NCI-H226 (cell line): Measurements from ENCODE around the gene RAB6B.

Experiments
- DNase-seq: peaks from one replicate; pipeline ENCODE4 v3.0.0-alpha.2; 2015

The RAB6B gene

DNA sequence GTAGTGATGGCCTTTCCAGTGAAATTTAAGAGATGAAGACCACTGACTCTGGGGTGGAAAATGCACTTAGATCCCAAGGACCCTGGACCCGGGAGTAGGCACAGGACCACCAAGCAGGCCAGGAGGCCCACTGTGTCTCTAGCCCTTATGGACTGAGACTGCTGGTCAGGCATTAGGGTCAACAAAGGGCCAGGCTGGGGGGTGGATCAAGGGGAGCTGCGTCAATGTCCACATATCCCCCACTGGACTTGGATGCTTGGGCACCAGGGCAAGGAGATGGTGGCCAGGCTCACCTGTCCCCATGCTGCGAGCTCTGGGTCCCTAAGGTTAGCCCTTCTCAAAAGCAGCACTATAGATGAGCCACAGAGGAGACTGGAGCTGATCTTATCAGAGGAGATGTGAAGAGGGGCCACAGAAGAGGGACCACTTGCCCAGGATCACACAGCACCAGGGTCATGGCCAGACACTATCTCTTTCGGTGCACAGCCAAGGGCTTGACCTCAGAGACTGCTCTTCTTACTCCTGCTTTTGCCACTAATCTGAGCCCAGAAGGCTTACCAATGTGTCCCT lies 14.7 kb downstream of the RAB6B start:
- no peak for DNase-seq

DNA sequence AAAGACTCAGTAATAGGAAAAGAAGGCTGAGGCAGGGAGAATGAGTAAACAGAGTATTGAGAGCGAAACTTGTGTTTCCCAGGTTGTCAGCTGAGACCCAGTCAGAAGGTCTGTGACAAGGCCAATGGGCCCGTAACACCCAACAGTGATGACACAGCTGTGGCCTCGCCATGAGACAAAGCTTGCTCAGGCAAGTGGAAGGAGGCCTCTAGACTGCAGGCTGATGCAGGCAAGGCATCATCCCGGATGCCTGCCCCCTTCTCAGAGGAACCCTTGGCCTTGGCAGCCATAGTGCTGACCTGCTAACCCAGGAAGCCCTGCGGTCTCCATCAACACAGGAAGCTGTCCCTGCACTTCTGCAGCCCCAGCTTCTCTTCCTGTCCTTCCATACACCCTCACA lies 15.4 kb downstream of the RAB6B start:
- no peak for DNase-seq

DNA sequence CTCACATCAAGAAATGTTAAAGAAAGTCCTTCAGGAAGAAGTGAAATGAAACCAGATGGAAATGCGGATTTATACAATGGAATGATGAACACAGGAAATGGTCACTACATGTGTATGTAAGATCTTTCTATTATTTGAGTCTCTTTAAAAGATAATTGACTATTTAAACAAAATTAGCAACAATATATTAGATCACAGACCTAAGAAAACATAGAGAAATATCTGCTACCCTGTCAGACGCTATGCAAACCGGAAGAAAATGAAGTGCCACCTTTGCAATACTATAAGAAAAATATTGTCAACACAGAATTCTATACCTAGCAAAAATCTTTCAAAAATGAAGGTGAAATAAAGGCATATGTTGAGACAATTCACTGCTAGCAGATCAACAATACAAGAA lies 17.2 kb downstream of the RAB6B start:
- no peak for DNase-seq

DNA sequence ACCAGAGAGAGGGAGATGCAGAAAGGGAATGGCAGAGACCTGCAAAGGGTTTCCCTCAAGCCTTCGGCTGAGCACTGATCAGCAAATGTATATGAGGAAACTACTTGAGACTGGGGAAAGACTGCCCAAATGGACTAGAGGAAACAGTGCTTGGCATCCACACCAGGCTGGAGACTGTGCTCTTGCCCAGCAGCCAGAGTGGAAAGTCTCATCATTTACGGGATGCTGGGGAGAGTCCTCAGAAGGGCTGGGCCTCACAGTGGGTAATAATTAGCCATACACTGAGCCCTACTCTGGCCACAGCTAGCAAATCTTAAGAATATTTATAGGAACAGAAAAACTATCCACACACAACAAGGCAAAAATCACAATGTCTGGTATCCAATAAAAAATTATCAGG lies 18.5 kb downstream of the RAB6B start:
- DNase-seq: no peak

DNA sequence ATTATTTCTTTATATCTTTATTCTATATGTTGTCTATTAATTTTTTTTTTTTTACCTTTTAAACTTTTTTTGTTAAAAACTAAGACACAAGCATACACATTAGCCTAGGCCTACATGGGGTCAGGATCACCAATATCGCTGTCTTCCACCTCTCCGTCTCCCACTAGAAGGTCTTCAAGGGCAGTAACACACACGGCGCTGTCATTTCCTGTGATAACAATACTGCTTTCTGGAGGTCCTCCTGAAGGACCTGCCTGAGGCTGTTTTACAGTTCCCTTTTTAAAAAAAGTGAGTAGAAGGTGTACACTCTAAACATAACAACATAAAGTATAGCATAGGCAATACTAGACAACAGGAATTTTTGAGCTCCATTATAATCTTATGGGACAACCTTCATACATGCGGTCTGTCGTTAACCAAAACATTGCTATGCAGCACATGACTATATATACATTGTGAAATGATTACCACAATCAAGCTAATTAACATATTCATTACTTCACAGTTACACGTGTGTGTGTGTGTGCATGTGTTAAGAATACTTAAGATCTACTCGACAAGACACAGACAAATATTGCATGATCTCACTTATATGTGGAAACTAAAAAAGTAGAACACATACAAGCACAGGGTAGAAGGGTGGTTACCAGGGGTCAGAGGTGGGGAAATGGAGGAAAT lies 20.8 kb downstream of the RAB6B start:
- DNase-seq: peak; percentile 39

DNA sequence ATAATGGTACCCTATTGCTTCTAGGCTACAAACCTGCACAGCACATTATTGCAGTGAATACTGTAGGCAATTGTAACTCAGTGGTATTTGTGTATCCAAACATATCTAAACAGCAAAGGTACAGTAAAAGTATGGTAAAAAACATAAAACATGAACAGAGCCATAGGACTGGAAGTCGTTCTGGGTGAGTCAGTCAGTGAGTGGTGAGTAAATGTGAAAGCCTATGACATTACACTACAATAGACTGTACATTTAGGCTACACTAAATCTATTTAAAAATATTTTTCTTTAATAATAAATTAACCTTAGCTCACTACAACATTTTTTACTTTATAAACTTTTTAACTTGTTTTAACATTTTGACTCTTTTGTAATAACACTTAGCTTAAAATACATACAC lies 21.3 kb downstream of the RAB6B start:
- DNase-seq: no peak

DNA sequence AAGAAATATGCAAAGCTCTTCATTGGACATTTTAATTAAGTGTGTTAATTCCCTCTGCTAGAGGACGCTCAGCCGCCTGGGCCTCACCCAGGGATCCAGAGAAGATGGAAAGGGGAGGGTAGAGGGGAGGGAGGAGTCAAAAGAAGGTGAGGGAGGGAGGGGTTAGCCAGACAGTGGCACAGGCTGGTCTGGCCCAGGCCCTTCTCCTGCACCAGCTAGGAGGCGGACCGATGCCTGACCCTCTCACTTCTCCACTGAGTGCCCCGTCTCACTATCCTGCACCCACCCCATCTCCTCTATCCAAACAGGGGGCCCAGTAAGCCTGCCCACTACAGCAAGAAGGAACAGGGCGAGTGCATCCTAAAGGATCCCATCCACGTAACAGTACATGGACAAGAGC lies 22.9 kb downstream of the RAB6B start:
- DNase-seq: no peak

DNA sequence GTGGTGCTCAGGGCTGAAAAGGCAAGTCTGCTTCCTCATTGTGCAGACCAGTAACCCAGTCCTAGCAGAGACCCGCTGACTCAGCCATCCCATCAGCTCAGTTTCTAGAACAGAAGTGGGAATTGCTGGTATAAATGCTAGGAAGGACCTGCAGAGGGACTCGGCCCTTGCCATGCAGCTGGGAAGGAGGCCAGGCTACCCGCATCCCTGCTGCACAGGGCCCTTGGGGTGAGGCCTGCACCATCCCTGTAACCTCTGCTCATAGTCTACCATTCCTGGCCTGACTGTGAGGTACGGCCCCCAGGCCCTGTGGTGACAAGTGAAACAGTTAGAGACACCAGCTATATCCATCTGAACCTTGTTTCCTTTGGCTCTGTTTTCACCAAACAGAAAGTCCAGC lies 23.5 kb downstream of the RAB6B start:
- DNase-seq: no peak

DNA sequence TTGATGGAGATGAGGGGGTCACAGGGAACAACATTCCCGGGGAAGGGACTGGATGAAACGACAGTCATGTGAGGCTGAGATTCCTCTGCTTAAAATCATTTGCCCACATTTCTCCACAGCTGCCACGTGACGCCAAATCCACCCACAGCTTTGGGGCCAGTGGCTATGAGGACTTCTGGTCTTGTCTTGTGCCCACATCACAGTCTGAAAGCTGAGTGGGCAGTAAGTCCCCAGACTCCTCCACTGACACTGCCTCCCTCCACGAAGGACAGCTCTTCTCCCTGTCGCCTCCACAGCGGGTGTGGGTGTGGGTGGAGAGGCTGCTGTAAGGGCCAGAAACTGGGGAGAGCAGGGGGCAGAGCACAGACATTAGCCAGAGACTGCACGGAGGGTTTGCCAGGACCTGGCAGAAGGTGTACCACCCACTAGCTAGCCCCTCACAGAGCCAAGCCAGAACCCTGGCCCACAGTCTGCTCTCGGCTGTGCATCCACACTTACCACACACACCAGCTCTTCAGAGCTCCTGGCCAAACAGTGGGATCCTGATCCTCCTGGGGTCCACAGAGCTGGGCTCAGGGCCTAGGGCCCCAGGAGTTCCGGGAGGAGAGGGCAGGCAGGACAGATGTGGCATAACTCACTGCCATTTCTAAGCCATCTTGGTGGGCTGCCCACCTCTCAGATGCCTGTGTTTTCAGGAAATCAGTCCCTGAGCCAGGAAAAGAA lies 24.2 kb downstream of the RAB6B start:
- DNase-seq: no peak

DNA sequence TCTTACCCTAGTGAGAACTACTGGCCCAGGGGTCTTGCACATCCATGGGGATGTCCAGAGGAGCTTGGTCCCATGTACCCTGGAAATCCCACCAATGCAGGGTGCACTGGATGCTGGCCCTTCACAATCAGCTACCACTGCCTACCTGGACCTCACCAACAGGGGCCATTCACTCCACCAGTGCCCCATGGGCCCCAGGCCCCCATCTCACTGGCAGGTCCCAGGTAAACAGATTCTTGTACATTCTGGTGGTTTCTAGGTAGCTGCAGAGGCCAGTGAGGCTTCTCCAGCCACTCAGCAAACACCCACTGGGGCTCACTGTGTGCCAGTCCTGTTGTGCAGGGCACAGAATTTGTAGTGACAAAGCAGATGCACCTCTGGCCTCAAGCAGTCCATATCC lies 24.9 kb downstream of the RAB6B start:
- no peak for DNase-seq

DNA sequence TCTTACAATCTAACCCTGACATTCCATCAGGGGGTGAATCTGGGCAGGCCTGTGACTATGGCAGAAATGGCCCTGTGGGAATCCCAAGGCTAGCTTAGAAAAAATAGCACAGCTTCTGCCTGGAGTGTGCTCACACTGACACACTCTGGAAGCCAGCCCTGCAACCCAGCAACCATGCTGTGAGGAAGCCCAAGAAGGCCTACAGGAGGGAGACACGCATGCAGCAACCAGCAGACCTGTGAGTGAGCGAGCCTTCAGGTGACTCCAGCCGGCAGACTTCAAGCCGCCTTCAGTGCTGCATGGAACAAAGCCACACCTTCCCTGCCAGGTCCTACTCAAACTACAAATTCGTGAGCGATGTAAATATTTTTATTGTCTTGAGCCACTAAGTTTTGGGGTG lies 26.1 kb downstream of the RAB6B start:
- no peak for DNase-seq

DNA sequence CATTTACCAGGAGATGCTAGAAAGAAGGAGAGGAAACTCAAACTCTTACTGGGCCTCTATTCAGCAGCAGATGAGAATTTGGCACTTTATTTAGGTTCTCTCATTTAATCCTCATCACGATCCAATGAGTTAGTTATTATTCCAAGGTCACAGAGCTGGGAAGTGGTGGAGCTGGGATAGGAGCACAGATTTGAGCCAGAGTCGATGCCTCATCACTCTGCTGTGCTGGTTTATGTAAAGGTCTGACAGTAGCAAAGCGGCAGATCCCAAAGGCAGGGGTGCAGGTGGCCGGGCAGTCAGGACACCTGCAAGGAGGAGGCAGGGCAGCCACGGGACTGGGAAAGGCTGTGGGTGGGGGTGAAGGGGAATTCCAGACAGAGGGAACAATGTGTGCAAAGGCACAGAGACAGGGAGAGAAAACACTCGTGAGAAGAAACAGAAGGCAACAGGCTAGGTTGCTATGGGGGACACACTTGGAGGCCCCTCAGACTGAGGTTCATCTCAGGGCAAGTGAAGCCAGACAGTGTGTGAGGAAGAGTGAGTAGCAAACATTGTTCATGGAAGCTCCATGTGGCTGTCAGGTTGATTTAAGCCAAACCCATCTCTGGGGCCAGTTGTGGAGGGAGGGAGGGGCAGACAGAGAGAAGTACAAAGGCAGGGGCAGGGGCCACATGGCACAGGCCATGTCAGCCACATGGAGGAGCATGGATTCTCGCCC lies 26.8 kb downstream of the RAB6B start:
- DNase-seq: no peak

DNA sequence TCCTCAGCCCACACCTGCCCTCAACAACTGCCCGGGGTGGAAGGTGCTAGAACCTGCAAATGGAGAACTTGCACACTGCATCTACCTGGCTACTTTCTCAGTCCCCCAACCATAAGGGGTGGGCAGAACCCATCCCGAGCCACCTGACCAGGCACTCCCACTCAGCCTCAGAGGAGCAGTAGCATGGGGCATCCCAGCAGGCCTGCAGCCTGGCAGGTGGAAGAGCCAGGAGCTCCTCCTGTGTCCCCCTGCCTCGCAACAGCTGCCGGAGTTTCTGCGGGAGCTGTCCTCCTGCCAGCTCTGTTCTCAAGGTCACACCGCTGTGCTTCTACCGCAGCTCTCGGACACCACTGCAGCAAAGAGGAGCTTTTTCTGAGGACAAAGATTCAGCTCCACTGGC lies 27.5 kb downstream of the RAB6B start:
- DNase-seq: no peak

DNA sequence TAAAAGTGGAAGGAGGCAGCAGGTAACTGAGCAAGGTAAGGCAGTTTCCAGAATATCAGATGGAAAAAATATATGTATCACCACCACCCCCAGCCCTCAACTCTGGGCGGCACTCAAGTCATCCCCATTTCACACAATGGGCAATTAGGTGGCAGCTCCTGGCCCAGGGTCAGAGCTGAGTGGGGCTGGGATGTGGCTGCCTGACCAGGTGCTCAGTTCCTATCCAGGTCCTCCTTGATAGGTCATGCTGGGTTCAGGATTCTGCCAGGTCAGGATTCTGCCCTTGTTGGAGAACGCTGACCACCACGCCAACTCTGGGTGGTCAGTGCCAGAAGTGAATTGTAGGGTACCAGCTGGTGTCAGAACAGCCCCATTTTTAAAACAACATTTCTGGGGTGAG lies 29.5 kb downstream of the RAB6B start:
- DNase-seq: no peak

DNA sequence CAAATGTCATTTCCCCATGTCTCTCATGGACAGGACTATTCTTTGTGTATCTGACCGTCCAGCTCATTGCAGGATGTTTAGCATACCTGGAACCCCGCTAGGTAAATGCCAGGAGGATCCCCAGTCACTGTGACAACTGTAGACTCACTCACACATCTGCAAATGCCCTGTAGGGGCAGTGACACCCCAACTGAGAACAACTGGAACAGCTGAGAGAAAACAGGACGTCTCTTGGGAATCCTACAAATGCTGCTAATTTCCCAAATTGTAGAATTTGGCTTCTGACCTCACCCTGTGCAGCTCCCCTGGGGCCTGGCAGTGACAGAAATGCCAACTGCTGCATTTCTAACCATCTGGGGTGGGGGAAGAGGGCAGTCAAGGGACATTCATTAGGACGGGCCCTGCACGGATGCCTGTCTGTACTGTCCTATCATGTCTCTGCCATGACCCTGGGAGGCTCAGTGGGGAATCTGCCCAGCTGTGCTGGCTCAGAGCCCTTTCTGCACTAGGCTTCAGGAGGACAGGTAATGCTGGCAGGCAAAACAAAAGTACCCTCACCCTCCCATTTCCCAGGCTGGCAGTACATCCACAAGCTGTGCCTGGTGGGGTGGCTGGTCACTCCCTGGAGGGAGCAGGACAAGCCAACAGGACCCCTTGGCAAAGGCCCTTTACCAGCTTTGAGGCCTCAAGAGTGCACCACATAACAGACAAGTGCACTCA lies 30.4 kb downstream of the RAB6B start:
- DNase-seq: no peak

DNA sequence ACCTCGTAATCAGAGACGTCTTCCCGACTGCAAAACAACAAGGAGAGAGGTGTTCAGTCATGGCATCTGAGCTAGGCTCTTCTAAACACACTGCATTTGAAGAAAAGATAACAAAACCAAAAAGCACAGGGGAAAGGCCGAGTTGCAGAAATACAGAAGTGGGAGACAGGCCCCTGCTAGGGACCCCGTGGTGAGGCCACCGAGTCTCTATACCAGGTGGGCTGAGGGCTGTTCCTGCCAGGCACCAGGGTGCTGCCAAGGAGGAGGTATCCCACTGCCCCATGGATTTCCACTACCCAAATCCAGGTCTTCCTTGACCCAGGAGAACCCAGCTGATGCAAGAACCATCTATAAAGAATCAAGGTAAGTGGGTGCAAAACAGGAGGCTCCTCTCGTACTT lies 31.1 kb downstream of the RAB6B start:
- no peak for DNase-seq

DNA sequence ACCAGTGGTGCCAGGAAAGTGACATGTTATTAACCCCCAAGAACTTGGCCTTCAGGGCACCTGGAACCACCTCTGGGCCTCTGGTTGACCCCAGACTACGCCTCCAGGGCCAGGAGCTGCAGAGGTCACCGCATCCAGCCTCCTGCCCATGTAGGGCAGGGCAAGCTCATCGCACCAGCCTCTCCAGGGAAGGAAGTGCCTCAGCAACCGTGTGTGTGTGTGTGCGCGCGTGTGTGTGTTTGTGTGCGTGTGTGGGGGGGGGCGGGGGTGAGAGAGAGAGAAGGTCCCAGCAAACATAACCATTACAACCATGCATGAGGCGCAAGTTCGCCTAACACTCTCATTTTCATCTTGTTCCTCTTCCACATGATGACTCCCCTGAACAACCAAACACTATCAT lies 31.8 kb downstream of the RAB6B start:
- DNase-seq: no peak

DNA sequence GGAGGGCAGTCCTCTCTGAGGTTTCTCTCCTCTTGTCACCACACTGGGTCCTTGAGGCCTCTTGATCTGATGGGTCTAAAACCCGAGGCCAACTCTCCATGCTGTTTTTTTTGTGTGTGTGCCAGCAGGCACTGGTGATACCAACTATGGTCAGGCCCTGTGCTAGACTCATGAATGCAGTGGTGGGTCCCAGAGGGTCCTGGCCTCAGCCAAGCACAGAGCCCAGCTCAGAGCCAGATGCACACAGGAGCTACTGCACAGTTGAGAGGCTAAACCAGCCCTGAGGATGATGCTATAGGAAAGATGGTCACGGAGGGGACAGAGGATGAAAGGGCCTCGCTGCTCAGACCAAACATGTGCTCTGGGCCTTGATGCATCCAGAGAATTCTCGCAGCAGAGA lies 33.5 kb downstream of the RAB6B start:
- no peak for DNase-seq

DNA sequence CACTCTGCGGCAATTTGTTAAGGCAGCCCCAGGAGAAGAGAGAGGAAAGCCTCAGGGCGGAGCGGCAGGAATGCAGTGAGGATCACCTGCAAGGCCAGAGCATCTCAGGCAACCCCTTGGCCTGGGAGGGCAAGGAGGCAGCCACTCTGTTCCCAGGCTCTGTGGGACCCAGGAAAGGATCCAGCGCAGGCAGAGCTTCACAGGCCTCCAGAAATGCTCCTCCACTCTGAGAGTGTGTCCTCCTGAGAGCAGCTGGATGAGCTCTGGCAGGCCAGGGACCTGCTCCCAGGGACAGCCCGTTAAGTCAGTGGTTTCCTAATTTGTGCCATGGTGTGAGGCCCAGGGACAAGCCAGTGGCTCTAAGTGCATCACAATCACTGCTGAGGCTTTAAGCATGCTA lies 35.2 kb downstream of the RAB6B start:
- no peak for DNase-seq

DNA sequence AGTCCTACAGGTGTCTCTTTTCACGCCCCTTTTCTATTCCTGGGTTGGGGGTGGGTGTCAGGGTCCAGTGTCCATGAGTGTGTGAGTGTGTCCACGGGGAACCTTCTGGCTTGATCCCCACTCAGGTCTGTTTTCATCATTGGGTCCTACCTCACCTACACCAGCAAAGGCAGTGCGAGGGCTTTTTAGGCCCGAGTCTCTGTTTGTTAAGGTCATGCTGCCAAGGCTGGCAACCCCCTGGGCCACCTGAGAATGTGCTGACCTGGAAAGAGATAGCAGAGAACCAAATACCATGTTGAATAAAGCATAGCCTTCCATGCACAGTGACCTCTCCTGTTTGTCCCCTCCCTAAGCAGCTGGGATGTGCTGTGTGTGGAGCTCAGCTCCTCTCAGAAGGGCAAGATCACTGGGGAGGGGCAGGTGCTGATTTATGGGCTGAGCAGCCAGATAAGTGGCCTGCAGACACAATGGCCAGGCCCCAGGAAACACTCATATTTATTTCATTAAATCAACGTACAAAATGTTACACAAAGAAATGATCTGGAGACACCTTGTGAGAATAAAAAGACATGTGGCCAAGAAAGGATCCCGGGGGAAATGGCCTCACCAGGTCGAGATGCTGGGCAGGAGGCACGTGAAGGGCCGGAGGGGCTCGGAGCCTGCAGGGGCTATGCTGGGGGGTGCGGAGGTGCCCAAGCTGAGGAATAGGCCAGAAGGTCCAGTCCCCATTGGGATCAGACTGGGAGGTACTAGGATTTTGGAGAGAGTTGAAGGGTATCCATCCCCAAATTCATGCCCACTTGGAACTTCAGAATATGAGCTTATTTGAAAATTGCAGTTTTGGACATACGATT lies 36.1 kb downstream of the RAB6B start:
- DNase-seq: no peak

DNA sequence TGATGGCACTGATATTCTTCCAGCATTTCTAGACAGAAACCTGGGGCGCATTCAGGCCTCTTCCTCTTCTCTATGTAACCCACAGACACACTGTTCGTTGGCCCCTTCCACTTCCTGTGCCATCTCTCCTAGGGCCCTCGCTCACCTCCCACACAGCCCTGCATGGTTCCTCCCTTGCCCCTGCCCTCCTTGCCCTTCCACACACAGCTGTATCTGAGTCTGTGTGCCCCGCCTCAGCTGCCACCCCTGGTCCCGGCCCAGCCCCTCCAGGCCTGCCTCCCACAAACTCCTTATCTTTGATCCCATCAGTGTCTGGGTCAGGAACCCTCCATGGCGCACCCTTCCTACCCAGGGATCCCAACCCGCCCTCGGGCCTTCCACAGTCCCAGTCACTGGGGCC lies 37.9 kb downstream of the RAB6B start:
- DNase-seq: no peak

DNA sequence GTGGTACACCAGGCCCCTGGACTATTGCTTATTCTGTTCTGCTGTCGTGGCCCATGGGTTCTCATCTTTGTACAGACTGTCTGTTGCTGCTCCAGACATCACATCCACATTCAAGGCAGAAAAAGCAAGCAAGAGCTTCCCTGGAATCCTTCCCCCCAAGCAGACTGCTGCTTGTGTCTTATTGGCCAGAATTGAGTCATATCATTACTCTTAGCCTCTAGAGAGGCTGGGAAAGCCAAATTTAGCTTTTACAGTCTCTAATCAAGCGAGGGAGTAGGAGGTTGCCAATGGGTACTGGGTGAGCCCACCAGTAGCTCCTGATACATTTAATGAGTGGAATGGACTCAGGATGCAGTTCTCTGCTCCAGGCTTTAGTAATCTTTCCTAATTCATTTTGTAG lies 39.4 kb downstream of the RAB6B start:
- DNase-seq: no peak
